Glomerular visceral epithelial cell (primary cell): ENCODE results near the gene SPOCK3.
"Not testable (repeated sequence)": the region's sequence is repeated elsewhere in the genome, so short reads cannot be mapped to it uniquely, and the experiment has no call there.

Experiments used
- DNase-seq: peaks from one replicate; pipeline ENCODE4 v3.0.0-alpha.2; 2016; ENCODE audit errors: extremely low spot score

The SPOCK3 gene

GRCh38 chr4:166957451-166957850 lies 276.8 kb downstream of the SPOCK3 start:
- DNase-seq, result no peak

GRCh38 chr4:166956484-166956883 lies 277.8 kb downstream of the SPOCK3 start:
- no peak for DNase-seq

- peak; percentile 4 for DNase-seq
These were observed 292.7 kb downstream of the SPOCK3 start for GRCh38 chr4:166941629-166942028.

GRCh38 chr4:166930464-166930863 lies 303.8 kb downstream of the SPOCK3 start:
- no peak for DNase-seq

- no peak for DNase-seq
These were observed 309.9 kb downstream of the SPOCK3 start for GRCh38 chr4:166924424-166924823.

GRCh38 chr4:166913926-166914325 lies 320.4 kb downstream of the SPOCK3 start:
- DNase-seq, result no peak

GRCh38 chr4:166903408-166903807 lies 330.9 kb downstream of the SPOCK3 start:
- no peak for DNase-seq

- DNase-seq, result no peak
These were observed 331.4 kb downstream of the SPOCK3 start for GRCh38 chr4:166902941-166903340.

GRCh38 chr4:166896254-166896653 lies 338.0 kb downstream of the SPOCK3 start:
- DNase-seq, result no peak

DNA sequence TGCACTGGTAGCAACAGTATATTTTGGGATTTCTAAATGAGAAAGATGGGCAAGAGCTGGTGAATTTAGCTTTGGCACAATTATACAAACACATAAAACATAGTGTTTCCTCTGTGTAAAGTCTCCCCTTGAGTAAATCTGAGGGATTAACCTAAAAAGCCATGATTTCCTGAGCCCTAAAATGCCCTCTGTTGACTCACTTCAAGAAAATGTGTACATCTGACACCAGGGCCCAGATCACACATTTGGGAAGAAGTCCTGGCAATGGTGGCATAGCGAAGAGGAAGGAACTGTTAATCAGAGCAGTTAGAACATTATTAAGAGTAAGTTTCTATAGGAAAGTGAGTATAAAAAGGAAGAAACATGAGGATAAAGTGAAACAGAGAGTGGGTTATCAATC lies 338.5 kb downstream of the SPOCK3 start:
- no peak for DNase-seq

DNA sequence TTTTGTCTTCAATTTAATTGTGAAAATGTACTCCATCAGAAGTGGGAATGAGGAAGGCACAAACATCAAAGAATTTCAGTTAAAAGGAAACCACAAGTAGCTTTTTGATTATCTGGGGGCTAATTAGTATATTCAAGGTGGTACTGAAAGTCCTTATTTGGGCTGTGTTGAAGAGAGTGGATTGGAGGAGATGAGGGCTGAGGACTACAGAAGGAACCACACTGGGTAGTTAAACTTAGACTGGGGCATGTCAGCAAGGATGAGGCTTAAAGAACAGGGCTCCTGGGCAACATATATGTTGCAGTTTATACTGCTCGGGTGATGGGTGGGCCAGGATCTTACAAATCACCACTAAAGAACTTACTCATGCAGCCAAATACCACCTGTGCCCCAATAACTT lies 346.8 kb downstream of the SPOCK3 start:
- no peak for DNase-seq

DNA sequence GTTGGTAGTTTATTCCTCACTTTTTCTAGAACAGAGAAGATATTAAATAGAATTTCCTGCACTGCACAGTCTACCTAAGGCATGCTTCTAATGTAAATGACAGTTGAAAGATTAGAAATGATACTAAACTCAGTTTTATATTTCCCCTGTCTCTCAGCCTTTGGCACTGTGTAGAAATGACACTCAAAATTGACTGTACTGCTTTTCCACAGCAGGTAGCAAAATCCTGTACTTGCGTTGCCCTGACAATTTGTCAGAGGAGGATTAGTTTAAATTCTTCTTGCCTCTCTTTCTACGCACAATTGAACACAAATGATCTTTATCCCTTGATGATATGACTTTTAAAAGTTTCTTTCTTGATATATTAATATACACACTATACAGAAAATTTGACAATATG lies 347.6 kb downstream of the SPOCK3 start:
- no peak for DNase-seq

- DNase-seq, result no peak
These were observed 352.1 kb downstream of the SPOCK3 start for GRCh38 chr4:166882221-166882620.

GRCh38 chr4:166875821-166876220 lies 358.5 kb downstream of the SPOCK3 start:
- DNase-seq, result no peak

GRCh38 chr4:166862032-166862431 lies 372.3 kb downstream of the SPOCK3 start:
- no peak for DNase-seq

- not testable (repeated sequence) for DNase-seq
These were observed 383.9 kb downstream of the SPOCK3 start for GRCh38 chr4:166850398-166850797.

DNA sequence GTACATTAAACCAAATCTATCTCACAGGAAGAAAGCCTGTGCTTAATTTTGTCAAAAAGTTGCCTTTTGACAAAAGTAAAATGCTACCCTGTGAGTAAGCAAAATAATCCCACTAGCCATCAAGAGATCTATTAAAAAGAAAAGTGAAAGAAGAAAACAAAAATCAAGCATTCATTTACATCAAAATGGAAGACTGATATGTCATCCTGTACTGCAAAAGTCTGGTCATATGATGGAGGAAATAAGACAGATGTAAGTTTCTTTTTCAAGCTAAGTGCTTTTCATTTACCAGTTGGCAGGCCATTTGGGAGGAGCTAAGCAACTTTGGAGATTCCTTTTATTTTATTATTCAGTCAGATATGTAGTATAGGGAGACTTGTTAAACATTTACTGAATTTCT lies 387.4 kb downstream of the SPOCK3 start:
- DNase-seq, result no peak

- no peak for DNase-seq
These were observed 391.5 kb downstream of the SPOCK3 start for GRCh38 chr4:166842795-166843261.

GRCh38 chr4:166839615-166840251 lies 394.6 kb downstream of the SPOCK3 start:
- DNase-seq, result no peak

DNA sequence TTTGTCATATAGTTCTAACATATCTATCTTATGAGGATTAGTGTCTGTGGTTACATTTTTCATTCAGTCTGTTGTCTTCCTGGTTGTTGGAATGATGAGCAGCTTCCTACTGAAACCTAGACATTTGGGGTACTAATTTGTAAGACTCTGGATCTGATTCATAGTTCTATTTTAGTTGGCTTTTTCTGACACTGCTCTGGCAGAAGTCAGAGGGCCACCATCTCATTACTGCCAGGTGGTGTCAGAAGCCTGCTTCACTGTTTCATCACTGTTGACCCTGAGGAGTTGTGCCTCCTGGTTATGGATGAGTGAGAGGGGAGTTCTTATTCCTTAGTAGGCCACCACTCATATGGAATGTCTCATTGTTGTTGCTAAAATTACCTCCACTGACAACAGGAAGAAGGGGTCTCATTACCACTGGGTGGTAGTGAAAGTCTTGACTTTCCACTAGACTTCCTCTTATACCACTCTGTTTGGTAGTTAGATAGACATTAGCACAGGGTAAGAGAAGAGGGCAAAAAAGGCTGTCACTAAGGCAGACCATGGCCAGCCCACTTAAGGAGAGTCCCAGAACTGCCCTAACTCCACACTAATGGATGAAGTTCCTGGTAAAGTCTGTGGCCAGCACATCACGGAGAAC lies 395.2 kb downstream of the SPOCK3 start:
- no peak for DNase-seq

DNA sequence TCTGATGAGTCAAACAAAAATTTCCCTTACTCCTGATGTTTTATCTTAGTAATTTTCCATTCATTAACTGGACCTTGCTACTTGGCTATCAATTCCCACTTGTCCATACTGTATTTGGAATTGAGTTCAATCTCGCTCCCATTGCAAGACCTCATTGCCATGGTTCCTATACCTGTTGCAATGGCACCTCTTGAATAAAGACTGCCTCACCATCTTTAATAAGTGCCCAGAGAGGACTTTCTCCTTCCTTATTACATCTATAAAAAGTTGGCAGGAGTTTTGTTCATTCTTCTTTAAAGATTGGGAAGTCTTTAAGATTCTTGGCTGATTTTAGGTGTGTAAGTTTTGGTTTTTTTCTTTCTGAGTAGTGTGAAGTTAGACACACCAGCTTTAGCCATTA lies 397.4 kb downstream of the SPOCK3 start:
- DNase-seq, result no peak

- DNase-seq, result no peak
These were observed 406.7 kb downstream of the SPOCK3 start for GRCh38 chr4:166827629-166828028.

GRCh38 chr4:166827167-166827566 lies 407.1 kb downstream of the SPOCK3 start:
- DNase-seq, result no peak

- DNase-seq, result no peak
These were observed 410.4 kb downstream of the SPOCK3 start for GRCh38 chr4:166823848-166824247.
